Measurements from ENCODE around the gene SGTA. TPM values are rescaled to one million over a fixed set of nuclear protein-coding genes. Genes with fewer than 3 reads are reported as not detected.

SGTA gene
- total and polyA plus RNA-seq, 12 donors = 28.2 to 104 (median 54.9) TPM

DNA sequence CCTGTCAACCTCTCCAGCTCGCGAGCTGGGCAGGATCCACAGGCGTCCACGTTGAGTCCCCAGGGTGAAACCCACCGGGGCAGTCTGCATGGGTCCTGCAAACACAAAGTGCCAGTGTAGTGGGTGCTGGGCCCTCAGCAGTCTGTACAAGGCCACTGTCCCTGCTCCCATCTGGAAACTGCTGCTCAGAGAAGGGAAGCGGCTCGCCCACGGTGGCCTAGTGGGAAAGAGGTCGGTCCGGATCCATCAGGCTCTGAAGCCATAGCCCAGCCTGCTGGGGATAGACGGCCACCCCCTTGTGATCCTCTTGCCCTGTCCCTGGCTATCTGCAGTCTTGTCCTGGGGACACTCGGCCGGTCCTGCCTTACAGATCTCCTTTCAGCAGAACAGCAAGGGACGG is 59.3 kb downstream of the SGTA start:
- Histone ChIP-seq H3K9me3 (replicated peaks in 1 of 3) (no peaks in the 10 kb centered on the region), H3K4me1 (replicated peaks in 1 of 2) (peaks cover 12 to 24% of the 10 kb centered on the region in 2 donors), H3K27ac (peak overlapping the region in 2 of 5 donors; percentile 16 to 66), H3K36me3 (replicated peaks in 1 of 2) (no peaks in the 10 kb centered on the region), H3K4me3 (no peak overlapping the region), H3K27me3 (peaks cover 5% of the 10 kb centered on the region)
- 80 to 82% (median 80%) methylated on average over 7 to 14 of the region's 14 CpGs; no CpG with 5 or more reads in 1 of the 4 donors for WGBS, 4 donors
- DNase-seq = no peak
- intact Hi-C loops (cut with DNase I) = no loop called here
- TF ChIP-seq POLR2A (IDR thresholded peaks at IDR 0.05) = no peak
- TF ChIP-seq, protein P1, sequence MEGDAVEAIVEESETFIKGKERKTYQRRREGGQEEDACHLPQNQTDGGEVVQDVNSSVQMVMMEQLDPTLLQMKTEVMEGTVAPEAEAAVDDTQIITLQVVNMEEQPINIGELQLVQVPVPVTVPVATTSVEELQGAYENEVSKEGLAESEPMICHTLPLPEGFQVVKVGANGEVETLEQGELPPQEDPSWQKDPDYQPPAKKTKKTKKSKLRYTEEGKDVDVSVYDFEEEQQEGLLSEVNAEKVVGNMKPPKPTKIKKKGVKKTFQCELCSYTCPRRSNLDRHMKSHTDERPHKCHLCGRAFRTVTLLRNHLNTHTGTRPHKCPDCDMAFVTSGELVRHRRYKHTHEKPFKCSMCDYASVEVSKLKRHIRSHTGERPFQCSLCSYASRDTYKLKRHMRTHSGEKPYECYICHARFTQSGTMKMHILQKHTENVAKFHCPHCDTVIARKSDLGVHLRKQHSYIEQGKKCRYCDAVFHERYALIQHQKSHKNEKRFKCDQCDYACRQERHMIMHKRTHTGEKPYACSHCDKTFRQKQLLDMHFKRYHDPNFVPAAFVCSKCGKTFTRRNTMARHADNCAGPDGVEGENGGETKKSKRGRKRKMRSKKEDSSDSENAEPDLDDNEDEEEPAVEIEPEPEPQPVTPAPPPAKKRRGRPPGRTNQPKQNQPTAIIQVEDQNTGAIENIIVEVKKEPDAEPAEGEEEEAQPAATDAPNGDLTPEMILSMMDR (IDR thresholded peaks at IDR 0.05) = no peak

DNA sequence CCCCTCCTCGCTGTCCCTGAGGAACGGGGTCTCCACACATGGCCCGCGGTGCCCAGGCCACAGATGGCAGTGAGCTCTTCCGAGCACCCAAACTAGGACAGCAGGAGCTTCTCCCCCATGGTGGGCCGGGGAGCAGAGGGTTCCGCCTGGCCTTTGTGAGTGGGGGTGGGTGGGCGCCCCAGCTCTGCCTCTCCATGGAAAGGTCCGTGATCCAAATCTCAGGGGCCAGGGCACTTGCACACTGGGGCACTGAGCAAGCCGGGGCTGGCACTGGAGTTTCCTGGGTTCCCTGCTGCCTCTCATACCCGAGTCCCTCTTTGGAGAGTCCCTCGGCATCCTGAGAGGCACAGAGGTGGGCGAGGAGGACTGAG is 59.7 kb downstream of the SGTA start:
- TF ChIP-seq POLR2A (IDR thresholded peaks at IDR 0.05) = no peak
- TF ChIP-seq, protein P1 (IDR thresholded peaks at IDR 0.05) = no peak
- intact Hi-C loops (cut with DNase I) = no loop called here
- peaks cover 12 to 24% of the 10 kb centered on the region in 2 donors for H3K4me1 ChIP-seq (replicated peaks in 1 of 2)
- no peak for DNase-seq
- peaks cover 5% of the 10 kb centered on the region for H3K27me3 ChIP-seq
- H3K4me3 ChIP-seq = no peak overlapping the region
- peak overlapping the region in 3 of 5 donors; percentile 16 to 73 (median 66) for H3K27ac ChIP-seq
- no peaks in the 10 kb centered on the region for H3K36me3 ChIP-seq (replicated peaks in 1 of 2)
- H3K9me3 ChIP-seq (replicated peaks in 1 of 3) = no peaks in the 10 kb centered on the region
- 57 to 73% (median 66%) methylated on average over 2 to 13 of the region's 13 CpGs for WGBS, 4 donors

DNA sequence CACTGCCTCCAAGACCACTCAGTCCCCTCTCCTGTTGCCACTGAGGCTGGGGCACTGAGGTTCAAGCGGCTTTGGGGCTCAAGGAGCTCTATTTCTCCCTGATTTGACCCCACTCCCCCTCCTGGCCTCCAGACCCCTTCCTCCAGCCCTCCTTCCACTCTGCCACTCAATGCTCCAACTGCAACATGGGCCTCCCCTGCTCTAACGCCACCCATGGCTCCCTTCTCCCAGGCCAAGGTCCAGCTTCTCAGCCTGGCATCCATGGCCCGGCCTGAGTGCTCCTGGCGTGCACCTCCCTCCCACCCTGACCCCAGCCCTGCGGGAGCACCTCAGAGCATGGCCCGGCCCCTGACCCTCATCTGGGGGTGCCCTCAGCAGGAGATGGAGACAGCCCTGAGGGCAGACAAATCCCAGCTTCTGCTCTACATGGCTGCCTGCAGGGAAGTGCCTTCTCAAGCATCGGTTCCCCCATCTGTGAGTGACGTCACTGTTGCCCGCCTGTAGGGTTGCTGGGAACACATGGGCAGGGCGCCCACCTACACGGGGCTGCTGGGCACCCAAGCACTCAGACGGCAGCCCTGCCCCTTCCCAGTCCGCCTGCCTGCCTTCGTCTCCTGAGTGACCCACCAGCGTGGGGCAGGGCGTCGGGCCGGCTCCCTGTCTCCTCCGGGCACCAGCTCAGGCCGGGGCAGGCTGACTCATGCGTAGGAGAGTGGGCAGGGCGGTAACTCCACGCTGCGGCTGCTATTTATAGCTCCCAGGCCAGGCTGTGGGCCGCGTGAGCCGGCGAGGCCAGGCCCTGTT is 60.3 kb downstream of the SGTA start:
- intact Hi-C loops (cut with DNase I) = no loop called here
- TF ChIP-seq, protein P1 (IDR thresholded peaks at IDR 0.05) = no peak
- peak in 1 of 2 donors; percentile 32 for TF ChIP-seq POLR2A (IDR thresholded peaks at IDR 0.05)
- Histone ChIP-seq H3K27me3 (peaks cover 5% of the 10 kb centered on the region), H3K9me3 (replicated peaks in 1 of 3) (no peaks in the 10 kb centered on the region), H3K27ac (peak overlapping the region in 3 of 5 donors; percentile 16 to 73 (median 66)), H3K36me3 (replicated peaks in 1 of 2) (no peaks in the 10 kb centered on the region), H3K4me1 (replicated peaks in 1 of 2) (peaks cover 12 to 24% of the 10 kb centered on the region in 2 donors), H3K4me3 (no peak overlapping the region)
- 37 to 84% (median 49%) methylated on average over 4 to 28 of the region's 28 CpGs for WGBS, 4 donors
- peak; percentile 84 to 94 (median 90) for DNase-seq

- DNase-seq = no peak
- Histone ChIP-seq H3K4me3 (peak overlapping the region in 1 of 4 donors; percentile 45), H3K4me1 (replicated peaks in 1 of 2) (peaks cover 12 to 24% of the 10 kb centered on the region in 2 donors), H3K9me3 (replicated peaks in 1 of 3) (no peaks in the 10 kb centered on the region), H3K36me3 (replicated peaks in 1 of 2) (no peaks in the 10 kb centered on the region), H3K27me3 (peaks cover 3% of the 10 kb centered on the region), H3K27ac (no peak overlapping the region)
- WGBS, 4 donors = 47 to 60% (median 51%) methylated on average over 22 to 39 of the region's 39 CpGs
- intact Hi-C loops (cut with DNase I) = no loop called here
- TF ChIP-seq POLR2A (IDR thresholded peaks at IDR 0.05) = no peak
- TF ChIP-seq, protein P1 (IDR thresholded peaks at IDR 0.05) = no peak
Measured at GRCh38 chr19:2721570-2722540, 61.2 kb downstream of the SGTA start.
